NCI-H1105 treated with DMSO at 0.1 percent for 48 hours (cell line): ENCODE measurements around the gene RDH5.

ENCODE experiments used
- DNase-seq: peaks from one replicate; lab custom pipeline; 2025; lab: John Stamatoyannopoulos, UW

Gene RDH5

DNA sequence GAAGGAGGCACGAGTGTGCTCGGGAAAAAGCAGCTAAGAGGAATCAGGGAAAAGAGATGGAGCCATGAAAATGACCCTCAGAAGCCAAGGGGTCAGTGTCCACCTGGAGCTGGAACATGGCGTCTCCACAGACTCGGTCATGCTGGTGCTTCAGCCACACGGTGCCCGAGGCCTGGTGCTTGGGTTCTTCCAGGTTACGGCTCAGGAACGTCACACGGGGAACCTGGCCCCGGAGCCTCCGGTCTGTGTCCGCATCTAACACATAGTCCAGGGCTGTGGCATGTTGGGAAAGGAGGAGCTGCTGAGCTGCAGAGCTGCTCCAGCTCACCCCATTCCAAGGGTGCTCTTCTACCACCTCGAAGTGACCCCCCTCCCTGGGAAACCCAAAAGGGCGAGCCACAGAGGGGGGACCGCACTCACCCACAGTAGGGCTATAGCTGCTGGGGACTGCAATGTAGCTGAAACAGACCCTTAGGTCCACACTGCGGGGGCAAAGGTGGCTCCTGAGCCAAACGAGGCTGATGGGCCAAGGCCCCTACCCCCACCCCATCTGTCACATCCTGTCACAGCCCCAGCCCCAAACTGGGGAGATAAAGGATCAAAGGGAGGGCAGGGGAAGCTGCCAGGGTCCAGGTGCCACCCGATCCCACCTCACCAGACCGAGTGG is 23.3 kb upstream of the RDH5 start:
- DNase-seq: no peak

DNA sequence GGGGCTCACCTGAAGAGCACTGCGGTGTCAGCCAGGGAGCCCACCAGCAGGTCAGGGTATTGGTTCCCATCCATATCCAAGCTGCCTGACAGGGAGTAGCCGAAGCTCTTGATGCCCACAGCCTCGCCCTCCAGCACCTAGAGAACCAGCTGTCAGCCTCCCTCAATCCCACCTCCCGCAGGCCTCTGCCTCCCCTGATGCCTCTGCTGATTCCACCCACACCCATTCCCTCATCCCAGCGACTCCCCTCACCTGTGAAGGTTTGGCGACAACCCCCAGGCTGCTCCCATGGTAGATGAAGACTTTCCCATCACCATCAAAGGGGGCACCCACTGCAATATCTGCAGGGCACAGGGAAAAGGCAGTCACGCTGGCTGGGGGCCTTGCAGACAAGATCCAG is 22.5 kb upstream of the RDH5 start:
- no peak for DNase-seq

DNA sequence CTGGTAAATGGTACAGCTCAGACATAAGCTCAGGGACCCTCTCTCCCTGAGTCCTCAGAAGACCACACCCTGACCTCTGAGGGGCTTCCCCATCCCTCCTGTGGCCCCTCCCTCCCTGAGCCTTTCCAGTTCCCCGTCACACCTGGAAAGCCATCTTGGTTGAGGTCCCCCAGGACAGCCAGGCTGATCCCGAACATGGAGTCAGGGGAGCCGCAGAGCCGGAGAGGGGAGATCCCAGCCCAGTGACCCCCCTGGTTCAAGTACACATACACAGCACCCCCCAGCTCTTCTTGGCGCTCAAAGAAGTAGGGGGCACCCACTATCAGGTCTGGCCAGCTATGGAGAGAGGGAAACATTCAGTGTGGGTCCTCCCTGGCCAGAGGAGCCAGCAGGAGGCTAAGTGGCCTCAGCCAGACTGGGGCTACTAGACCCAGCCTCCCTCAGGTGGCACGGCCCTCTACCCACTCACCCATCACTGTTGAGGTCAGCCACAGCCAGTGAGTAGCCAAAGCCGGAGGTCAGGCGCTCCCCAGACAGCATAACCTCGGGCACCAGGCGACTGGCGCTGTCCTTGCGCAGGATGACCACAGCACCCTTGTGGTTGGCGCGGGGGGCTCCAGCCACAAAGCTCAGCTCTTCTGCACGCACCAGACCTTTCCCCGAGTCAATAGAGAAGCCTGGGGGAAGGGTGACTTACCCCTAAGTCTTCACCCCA is 21.8 kb upstream of the RDH5 start:
- DNase-seq: no peak

DNA sequence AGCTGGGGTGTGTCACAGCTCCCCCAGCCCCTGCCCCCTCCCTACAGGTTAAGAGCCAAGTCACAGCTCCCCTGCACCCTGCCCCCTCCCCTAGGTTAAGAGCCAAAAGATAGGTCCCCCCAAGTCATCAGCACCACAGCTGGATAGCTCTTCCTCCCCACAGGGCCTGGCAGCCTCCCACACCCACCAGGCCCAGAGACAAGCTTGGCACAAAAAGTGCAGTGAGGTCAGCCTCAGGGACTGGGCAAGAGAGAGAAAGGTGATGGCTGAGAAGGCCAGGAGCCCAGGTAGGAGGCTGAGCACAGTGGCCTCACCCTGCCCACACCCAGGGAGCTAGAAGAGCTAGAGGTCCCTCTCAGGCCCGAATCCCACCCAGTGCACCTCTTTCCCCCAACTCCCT is 21.2 kb upstream of the RDH5 start:
- DNase-seq: no peak

DNA sequence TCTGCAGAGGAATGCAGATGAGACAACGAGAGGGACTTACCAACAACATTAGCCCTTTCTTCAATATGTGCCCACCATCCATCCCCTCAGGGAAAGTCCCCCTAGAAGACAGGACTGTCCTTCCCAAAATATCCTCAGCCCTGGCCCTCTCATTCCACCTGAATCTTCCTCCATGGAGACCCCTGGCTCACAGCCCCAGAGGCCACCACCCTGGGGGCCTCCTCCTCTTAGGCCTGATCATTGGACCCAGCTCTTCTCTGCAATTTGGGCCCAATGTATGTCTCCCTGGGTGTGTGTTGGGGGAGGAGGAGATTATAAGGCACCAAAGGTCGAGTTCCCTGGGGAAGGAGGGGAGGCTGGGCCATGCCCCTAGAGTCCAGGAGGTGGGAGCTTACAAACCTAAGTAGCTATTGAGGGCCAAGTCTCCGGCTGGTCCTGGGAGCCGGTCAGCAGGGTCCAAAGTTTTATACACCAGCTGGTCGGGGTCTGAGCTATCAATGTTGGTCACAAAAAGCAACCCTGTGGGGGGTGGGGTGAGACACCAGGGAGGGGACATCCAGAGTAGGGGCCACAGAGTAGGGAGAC is 20.6 kb upstream of the RDH5 start:
- no peak for DNase-seq

DNA sequence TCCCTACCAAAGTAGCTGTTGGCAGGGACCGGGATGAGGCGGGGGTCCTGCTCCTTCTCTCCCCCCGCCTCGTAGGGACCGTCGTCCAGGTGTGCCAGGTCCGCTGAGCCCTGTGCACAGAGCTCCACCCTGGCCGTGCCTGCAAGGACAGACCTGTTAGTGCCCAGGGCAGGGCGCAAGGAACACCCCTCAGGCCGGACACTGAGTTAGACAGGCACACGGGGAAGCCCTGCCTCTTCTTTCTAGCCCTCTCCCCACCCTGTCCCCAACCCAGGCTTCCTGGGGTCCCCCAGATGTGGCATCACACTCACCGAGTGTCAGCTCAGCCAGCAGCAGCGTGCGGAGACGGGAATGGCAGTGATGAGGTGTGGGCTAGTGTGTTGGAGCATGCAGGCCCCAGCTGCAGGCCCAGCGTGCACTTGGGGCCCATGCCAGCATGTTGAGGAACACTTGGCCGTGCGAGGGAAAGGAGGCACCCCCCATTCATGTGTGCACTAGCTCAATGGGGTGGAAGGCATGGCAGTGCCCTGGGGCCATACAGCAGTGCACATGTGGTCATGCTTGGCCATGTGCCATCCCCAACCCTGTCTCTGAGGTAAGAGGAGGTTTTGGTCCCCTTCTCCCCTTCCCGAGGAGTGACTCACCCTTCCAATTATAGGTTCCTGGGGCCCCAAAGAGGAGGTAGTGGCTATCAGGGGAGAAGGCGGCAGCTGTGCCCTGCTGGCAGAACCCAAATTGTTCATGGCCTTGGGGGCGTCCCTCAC is 19.8 kb upstream of the RDH5 start:
- no peak for DNase-seq

GRCh38 chr12:55702861-55703260 is 17.3 kb upstream of the RDH5 start:
- no peak for DNase-seq

- no peak for DNase-seq
Measured at GRCh38 chr12:55703288-55703687, 16.9 kb upstream of the RDH5 start.

GRCh38 chr12:55703901-55704761 is 16.1 kb upstream of the RDH5 start:
- DNase-seq: no peak

GRCh38 chr12:55704824-55705718 is 15.1 kb upstream of the RDH5 start:
- DNase-seq: no peak

DNA sequence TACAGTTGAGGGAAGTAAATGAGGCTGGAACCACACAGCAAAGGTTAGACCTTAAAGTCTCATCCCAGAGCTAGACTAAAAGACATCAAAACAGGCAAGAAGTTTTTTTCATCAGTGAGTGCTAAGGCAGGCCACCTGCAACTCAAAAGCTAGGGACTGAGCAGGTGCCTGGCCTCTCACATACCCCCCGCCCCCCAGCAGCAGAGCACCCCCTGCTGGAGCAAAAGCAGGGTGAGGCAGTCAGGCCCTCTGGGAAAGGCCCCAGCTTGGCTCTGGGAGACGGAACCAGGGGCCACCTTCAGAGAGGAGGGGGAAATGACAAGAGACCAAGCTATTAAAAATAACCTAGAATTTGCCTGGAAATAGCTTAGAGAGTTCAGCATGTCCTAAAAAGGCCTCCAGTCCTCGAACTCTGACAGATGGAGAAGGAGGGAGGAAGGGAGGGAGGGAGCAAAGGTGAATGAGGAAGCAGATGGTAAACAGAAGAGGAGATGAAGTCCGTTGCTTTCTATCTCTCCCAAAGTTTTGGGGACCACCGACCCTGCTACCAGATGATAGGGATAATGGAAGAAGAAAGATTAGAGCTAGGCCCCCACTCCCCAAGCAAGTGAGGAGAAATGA is 14.3 kb upstream of the RDH5 start:
- DNase-seq: no peak

DNA sequence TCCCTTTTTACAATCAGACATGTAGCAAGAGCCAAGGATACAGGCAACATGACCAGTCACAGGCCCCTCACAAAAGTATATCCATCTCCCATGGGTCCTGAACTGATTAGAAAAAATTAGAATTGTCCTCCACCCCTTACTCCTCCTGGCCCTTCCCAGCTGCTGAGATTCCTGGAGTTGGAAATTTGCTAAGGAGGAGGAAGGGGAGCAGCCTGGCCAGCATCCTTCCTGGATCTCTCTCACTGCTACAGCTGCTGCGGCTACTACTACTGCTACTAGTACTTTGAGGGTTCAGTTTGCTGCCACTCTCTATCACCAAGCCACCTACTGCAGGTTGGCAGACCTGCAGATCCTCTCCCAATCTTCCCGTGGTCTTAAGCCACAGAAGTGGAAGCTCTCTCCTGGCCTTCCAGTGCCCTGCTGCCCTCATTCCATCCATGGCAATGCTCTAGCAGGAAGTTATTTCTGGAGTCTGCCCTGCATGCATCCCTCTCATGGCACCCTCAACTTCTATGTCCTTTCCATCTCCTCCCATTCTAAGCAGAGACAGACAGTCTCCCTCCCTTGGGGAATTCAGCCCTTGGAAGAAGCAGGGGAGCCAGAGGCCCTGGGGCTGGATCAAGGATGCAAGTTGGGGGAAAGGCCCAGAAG is 13.5 kb upstream of the RDH5 start:
- DNase-seq: no peak

DNA sequence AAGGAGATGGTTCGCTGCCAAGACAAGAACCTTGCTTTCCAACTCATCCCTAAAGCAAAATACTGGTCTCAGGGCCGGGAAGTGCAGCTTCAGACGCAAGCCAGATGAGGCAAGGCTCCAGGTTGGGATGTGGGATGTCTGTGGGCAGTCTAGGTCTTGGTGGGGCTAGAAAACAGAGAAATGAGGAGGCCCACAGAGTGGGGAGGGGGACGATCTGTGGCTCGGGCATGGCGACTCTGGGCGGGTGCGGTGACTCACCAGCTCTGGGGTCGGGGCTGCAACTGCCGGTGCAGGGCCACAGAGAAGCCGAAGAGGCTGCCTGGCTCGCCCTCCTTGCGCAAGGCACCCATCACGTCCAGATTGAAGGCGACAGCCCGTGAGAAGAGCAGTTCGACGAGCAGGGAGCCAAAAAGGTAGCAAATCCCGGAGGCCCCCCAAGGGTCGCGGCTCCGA is 12.9 kb upstream of the RDH5 start:
- no peak for DNase-seq

DNA sequence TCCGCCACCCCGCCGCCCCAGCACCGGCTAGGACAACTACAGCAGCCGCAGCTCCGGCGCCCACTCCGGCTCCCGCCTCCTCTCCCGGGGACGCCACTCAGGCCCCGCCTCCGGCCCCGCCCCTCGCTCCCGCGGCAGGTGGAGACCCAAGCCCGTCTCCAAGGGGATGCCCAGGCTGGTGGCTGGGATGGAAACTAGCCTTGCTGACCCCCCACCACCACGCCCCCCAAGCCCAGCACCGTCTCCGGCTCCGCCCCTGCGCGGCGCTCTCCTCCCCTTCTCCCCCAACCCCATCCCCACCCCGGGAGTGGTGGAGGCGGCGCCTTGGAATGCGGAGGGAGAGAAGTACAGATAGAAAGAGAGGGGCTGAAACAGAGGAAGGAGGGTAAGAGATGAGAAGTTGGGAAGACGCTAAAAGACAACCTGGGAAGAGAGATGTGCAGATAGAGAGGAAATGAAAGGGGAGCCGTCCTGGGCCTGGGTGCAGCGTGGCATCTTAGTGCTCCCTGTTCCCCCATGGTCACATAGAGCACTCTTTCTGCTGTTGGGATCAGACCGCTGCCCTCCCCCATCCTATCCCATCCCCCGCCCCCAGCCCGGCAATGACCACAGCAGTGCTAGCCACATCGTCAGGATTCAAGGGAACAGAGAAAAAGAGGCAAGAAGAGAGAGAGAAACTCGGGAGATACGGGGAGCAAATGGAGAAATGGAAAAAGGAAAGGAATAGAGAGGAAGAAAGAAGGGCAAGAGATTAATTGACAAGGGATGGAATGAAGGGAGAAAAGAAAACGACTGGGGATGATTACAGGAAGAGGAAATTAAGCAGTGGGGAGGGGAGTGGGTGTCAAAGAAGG is 12.1 kb upstream of the RDH5 start, which contains the start of gene ITGA7:
TSS of gene ITGA7 (minus strand) at position 64 of the 854 bp plus-strand sequence. CDS start 222 bp downstream, outside the sequence.
- DNase-seq: peak; percentile 54

DNA sequence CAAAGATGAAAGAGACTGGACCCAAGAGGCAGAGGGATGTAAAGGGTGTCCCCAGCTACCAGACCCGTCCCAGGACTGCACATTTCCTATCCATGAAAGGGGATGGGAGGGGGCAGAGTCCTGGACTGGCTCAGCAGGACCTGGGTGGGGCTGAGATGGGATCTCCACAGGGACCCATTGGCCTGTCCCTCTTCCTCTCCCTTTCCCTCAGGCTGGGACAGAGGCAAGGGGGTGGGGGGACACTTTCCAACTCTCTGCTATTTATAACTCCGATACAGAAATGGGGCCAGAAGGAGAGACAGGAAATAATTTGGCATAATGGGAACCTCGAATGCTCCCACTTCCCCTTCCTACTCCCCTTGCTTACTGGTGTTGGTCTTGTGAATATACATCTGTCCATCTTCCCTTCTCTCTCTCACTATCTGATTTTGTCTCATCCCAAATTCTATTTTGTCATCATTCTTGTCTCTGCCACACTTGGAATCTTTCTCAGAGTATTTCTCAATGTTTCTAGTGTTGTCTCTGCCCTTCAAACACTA is 11.4 kb upstream of the RDH5 start:
- no peak for DNase-seq

DNA sequence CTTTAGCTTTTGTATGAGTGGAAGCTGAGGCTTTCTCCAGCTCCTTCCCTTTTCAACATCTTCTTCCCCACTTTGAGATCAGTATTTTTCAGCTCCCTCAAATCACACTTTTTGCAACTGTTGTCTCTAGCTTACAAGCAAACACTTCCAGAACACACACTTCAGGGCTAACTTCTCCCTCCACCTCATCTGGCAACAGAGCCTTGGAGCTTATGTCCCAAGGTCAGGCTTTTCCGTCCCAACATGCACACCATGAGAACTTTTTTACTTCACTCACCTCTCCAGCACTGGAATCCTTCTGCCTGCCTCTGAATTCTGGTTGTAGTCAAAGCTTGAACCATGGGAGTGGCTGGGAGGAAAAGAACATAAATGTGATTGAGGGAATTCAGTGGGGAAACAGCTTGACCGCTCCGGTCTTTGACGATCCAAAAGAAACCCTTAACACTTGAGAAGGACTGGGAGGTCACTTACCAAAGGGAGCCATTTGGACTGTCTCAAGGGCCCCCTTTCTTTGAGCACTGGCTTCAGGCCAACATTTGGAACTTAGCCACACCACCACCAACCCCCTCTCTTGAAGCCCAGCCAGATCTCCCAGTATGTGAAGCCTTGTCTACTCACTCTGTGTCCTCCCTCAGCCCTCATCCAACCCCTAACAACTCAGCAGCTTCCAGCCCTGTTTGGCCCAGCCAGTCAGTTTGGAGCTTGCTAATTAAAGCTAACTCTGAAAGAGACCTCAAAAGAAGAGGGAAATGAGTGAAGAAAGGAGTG is 8.2 kb upstream of the RDH5 start:
- DNase-seq: no peak

GRCh38 chr12:55712700-55713415 is 7.3 kb upstream of the RDH5 start:
- no peak for DNase-seq
